ENCODE results near the gene CRYGB. TPM values are rescaled to one million over a fixed set of nuclear protein-coding genes. Genes with fewer than 3 reads are reported as not detected.
"Not testable (repeated sequence)": the region's sequence is repeated elsewhere in the genome, so short reads cannot be mapped to it uniquely, and the experiment has no call there.

Gene CRYGB
- total and polyA plus RNA-seq, 2 experiments from 2014 or later: not detected

- H3K4me1 ChIP-seq (ENCODE audit: low read depth): no peaks in the 10 kb centered on the region
- no peaks in the 10 kb centered on the region for H3K27me3 ChIP-seq
- H3K27ac ChIP-seq: no peak overlapping the region
- no peak for TF ChIP-seq CTCF (IDR thresholded peaks at IDR 0.05; ENCODE audit: low read depth, low read length)
- DNase-seq (ENCODE audit: low read depth in 1 of 2, low spot score in 1 of 2): no peak
- no peaks in the 10 kb centered on the region for H3K36me3 ChIP-seq
- no peak overlapping the region for H3K4me3 ChIP-seq
- H3K9me3 ChIP-seq (ENCODE audit: low read depth): no peaks in the 10 kb centered on the region
These were observed 20.7 kb downstream of the CRYGB start for GRCh38 chr2:208125251-208125650.

- not testable (repeated sequence) for H3K4me1 ChIP-seq (ENCODE audit: low read depth); H3K27ac ChIP-seq; DNase-seq (ENCODE audit: low read depth in 1 of 2, low spot score in 1 of 2); H3K9me3 ChIP-seq (ENCODE audit: low read depth); H3K4me3 ChIP-seq; H3K27me3 ChIP-seq; H3K36me3 ChIP-seq
These were observed 21.8 kb downstream of the CRYGB start, which contains the start of gene CRYGD for GRCh38 chr2:208124013-208124715. Gene CRYGD (minus strand): TSS chr2:208124524. CDS start chr2:208124473, 51 bp downstream.

DNA sequence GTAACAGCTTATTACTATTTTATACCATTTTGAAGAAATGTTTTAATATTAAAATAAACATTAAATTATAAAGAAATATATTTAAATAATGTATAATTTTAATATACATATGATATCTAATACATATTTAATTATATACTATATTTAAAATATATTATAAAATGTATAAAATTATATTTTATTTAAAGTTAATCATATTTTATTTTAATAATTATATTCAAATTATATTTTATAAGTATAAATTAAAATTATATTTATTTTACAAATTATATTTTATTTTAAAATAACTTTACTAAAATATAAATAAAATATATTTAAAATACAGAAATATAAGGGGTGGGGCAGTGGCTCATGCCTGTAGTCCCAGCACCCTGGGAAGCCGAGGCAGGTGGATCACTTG lies 23.7 kb downstream of the CRYGB start:
- DNase-seq (ENCODE audit: low read depth in 1 of 2, low spot score in 1 of 2): no peak
- Histone ChIP-seq H3K36me3 (no peaks in the 10 kb centered on the region), H3K4me1 (ENCODE audit: low read depth) (no peaks in the 10 kb centered on the region), H3K27ac (no peak overlapping the region), H3K4me3 (no peak overlapping the region), H3K27me3 (no peaks in the 10 kb centered on the region), H3K9me3 (ENCODE audit: low read depth) (no peaks in the 10 kb centered on the region)
- no peak for TF ChIP-seq CTCF (IDR thresholded peaks at IDR 0.05; ENCODE audit: low read depth, low read length)

DNA sequence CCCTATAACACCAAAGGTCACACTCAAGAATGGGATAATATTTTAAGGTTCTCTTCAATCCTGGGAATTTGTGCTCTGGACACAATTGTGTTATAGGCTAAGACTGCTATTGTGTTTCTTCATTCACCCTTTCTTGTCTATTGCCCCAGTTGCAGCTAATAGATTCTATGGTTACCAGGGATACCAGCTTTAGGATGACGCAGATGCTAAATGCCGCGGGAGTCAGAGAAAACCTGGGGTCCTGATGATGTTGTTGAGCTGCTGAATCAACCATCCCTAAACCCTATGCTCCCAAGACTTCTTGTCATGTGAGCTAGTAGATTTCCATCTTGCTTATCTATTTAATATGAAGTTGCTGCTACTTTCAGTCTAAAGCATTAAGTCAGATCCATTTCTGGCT lies 27.0 kb downstream of the CRYGB start:
- DNase-seq (ENCODE audit: low read depth in 1 of 2, low spot score in 1 of 2): no peak
- no peak for TF ChIP-seq CTCF (IDR thresholded peaks at IDR 0.05; ENCODE audit: low read depth, low read length)
- H3K4me3 ChIP-seq: no peak overlapping the region

DNA sequence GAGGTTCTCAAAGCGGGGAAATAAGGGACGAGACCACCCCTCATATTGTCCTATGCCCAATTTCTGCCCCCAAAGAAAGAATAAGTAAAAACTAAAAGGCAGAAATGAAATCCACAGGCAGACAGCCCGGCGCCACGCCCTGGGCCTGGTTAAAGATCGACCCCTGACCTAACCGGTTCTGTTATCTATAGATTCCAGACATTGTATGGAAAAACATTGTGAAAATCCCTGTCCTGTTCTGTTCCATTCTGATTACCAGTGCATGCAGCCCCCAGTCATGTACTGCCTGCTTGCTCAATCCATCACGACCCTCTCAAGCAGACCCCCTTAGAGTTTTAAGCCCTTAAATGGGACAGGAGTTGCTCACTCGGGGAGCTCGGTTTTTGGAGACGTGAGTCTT lies 28.6 kb downstream of the CRYGB start:
- not testable (repeated sequence) for H3K36me3 ChIP-seq; H3K27me3 ChIP-seq; H3K9me3 ChIP-seq (ENCODE audit: low read depth); DNase-seq (ENCODE audit: low read depth in 1 of 2, low spot score in 1 of 2); H3K4me3 ChIP-seq; H3K4me1 ChIP-seq (ENCODE audit: low read depth); H3K27ac ChIP-seq

More for the DNA sequence above, 27.0 kb downstream of the CRYGB start:
- no peaks in the 10 kb centered on the region for H3K27me3 ChIP-seq
- no peaks in the 10 kb centered on the region for H3K9me3 ChIP-seq (ENCODE audit: low read depth)
- H3K27ac ChIP-seq: no peak overlapping the region
- H3K36me3 ChIP-seq: no peaks in the 10 kb centered on the region
- no peaks in the 10 kb centered on the region for H3K4me1 ChIP-seq (ENCODE audit: low read depth)

GRCh38 chr2:208112969-208113368 lies 33.0 kb downstream of the CRYGB start:
- Histone ChIP-seq H3K4me1 (ENCODE audit: low read depth) (no peaks in the 10 kb centered on the region), H3K9me3 (ENCODE audit: low read depth) (no peaks in the 10 kb centered on the region), H3K27ac (no peak overlapping the region), H3K27me3 (peaks cover 2% of the 10 kb centered on the region), H3K36me3 (no peaks in the 10 kb centered on the region), H3K4me3 (no peak overlapping the region)
- TF ChIP-seq CTCF (IDR thresholded peaks at IDR 0.05; ENCODE audit: low read depth, low read length): no peak
- no peak for DNase-seq (ENCODE audit: low read depth in 1 of 2, low spot score in 1 of 2)

DNA sequence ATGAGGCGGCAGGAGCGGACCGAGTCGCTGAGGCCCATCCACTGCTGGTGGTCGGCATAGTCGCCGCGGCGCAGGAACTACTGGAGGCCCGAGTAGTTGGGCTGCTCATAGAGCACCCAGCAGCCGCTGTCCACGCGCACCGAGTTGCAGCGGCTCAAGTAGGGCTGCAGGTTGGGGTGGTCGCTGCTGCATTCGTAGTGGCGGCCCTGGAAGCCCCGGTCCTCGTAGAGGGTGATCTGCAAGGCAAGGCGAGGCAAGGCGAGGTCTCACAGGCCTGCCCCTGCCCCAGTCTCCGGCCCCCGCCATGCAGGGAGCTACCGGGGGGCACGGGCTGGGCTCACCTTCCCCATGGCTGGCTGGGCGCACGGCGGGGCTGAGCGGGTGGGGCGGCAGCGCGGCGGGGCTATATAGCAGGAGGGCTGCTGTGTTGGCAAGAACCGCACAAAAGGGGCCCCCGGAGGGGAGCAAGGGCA lies 33.6 kb downstream of the CRYGB start:
- H3K27ac ChIP-seq; H3K4me1 ChIP-seq (ENCODE audit: low read depth); H3K36me3 ChIP-seq; H3K9me3 ChIP-seq (ENCODE audit: low read depth); H3K4me3 ChIP-seq; H3K27me3 ChIP-seq; DNase-seq (ENCODE audit: low read depth in 1 of 2, low spot score in 1 of 2): not testable (repeated sequence)
